ENCODE measurements around the gene ACOX3. TPM values are rescaled to one million over a fixed set of nuclear protein-coding genes. Genes with fewer than 3 reads are reported as not detected.

The ACOX3 gene
- total RNA-seq, 4 donors from 2014 or later, result 17.3 to 36.0 (median 24.5) TPM

GRCh38 chr4:8412288-8412687, 28.2 kb downstream of the ACOX3 start:
- no peaks in the 10 kb centered on the region for H3K9me3 ChIP-seq
- WGBS, 2 donors, result 92 to 93% methylated on average over 5 of the region's 5 CpGs
- no peaks in the 10 kb centered on the region for H3K27me3 ChIP-seq
- H3K4me1 ChIP-seq, result peaks cover 0 to 26% (median 0%) of the 10 kb centered on the region in 4 donors
- H3K27ac ChIP-seq, result no peak overlapping the region
- H3K4me3 ChIP-seq, result no peak overlapping the region
- DNase-seq (ENCODE audit: low spot score in 2 of 2), result no peak
- peaks cover 0 to 80% (median 19%) of the 10 kb centered on the region in 3 donors for H3K36me3 ChIP-seq
- TF ChIP-seq CTCF (IDR thresholded peaks at IDR 0.05), result no peak
- TF ChIP-seq POLR2A (IDR thresholded peaks at IDR 0.05), result no peak
- TF ChIP-seq EP300 (IDR thresholded peaks at IDR 0.05), result no peak

GRCh38 chr4:8411351-8412180, 29.0 kb downstream of the ACOX3 start:
- Histone ChIP-seq H3K27ac (peak overlapping the region in 1 of 4 donors; percentile 57), H3K27me3 (no peaks in the 10 kb centered on the region), H3K4me1 (peaks cover 0 to 26% (median 0%) of the 10 kb centered on the region in 4 donors), H3K9me3 (no peaks in the 10 kb centered on the region), H3K36me3 (peaks cover 0 to 88% (median 19%) of the 10 kb centered on the region in 3 donors), H3K4me3 (no peak overlapping the region)
- DNase-seq (ENCODE audit: low spot score in 2 of 2), result no peak
- TF ChIP-seq POLR2A (IDR thresholded peaks at IDR 0.05) (no peak), CTCF (IDR thresholded peaks at IDR 0.05) (no peak), EP300 (IDR thresholded peaks at IDR 0.05) (no peak)
- 85 to 88% methylated on average over 12 to 13 of the region's 13 CpGs for WGBS, 2 donors

GRCh38 chr4:8410641-8411271, 29.8 kb downstream of the ACOX3 start:
- peaks cover 0 to 26% (median 0%) of the 10 kb centered on the region in 4 donors for H3K4me1 ChIP-seq
- DNase-seq (ENCODE audit: low spot score in 2 of 2), result peak; percentile 51 to 71
- 47 to 54% methylated on average over 24 to 26 of the region's 26 CpGs for WGBS, 2 donors
- peak overlapping the region in 1 of 4 donors; percentile 57 for H3K27ac ChIP-seq
- H3K4me3 ChIP-seq, result no peak overlapping the region
- H3K36me3 ChIP-seq, result peaks cover 0 to 89% (median 19%) of the 10 kb centered on the region in 3 donors
- H3K27me3 ChIP-seq, result no peaks in the 10 kb centered on the region
- no peaks in the 10 kb centered on the region for H3K9me3 ChIP-seq
- peak in 4 of 5 experiments; percentile 23 to 71 (median 50) for TF ChIP-seq CTCF (IDR thresholded peaks at IDR 0.05)
- no peak for TF ChIP-seq EP300 (IDR thresholded peaks at IDR 0.05)

GRCh38 chr4:8410066-8410625, 30.4 kb downstream of the ACOX3 start:
- TF ChIP-seq CTCF (IDR thresholded peaks at IDR 0.05) (no peak), EP300 (IDR thresholded peaks at IDR 0.05) (no peak), POLR2A (IDR thresholded peaks at IDR 0.05) (no peak)
- peaks cover 0 to 89% (median 18%) of the 10 kb centered on the region in 3 donors for H3K36me3 ChIP-seq
- WGBS, 2 donors, result 79 to 80% methylated on average over 9 of the region's 9 CpGs

More at GRCh38 chr4:8410066-8410625, 30.4 kb downstream of the ACOX3 start:
- H3K4me3 ChIP-seq, result no peak overlapping the region
- no peaks in the 10 kb centered on the region for H3K27me3 ChIP-seq
- no peak overlapping the region for H3K27ac ChIP-seq
- no peak for DNase-seq (ENCODE audit: low spot score in 2 of 2)
- H3K9me3 ChIP-seq, result no peaks in the 10 kb centered on the region
- peaks cover 0 to 26% (median 0%) of the 10 kb centered on the region in 4 donors for H3K4me1 ChIP-seq
